Effector memory CD8-positive, alpha-beta T cell (primary cell): ENCODE data around the gene NCOA7.
"Not testable (repeated sequence)": the region's sequence is repeated elsewhere in the genome, so short reads cannot be mapped to it uniquely, and the experiment has no call there.

Source experiments
- ATAC-seq: fragments of 150-1000 bp; cut with Tn5 transposase; replicated peaks from 2 replicates; pipeline ENCODE4 v1.10.0; 2021; ENCODE audit warnings: mild to moderate bottlenecking, moderate library complexity
- DNase-seq, 3 experiments: peaks; one replicate each; pipeline ENCODE4 v3.0.0; 2021
- H3K27ac Mint-ChIP-seq, 2 donors: one replicate each; pipeline ENCODE4 v1.8.0; 2022; ENCODE audit warnings: mild to moderate bottlenecking in 2 of 2, mixed read lengths in 2 of 2, moderate library complexity in 2 of 2
- H3K27me3 Mint-ChIP-seq, 2 donors: one replicate each; pipeline ENCODE4 v1.8.0; 2022; ENCODE audit warnings: mixed read lengths in 2 of 2
- H3K36me3 Mint-ChIP-seq: one replicate; pipeline ENCODE4 v1.8.0; 2022; ENCODE audit warnings: mild to moderate bottlenecking, moderate library complexity, mixed read lengths; ENCODE audit not compliant: insufficient read depth
- H3K4me1 Mint-ChIP-seq, 2 donors: one replicate each; pipeline ENCODE4 v1.8.0; 2022; ENCODE audit warnings: low read depth in 2 of 2, mixed read lengths in 2 of 2
- H3K4me3 Mint-ChIP-seq, 2 donors: one replicate each; pipeline ENCODE4 v1.8.0; 2022; ENCODE audit warnings: mild to moderate bottlenecking in 2 of 2, mixed read lengths in 2 of 2, moderate library complexity in 2 of 2
- H3K9me3 Mint-ChIP-seq, 2 donors: one replicate each; pipeline ENCODE4 v1.8.0; 2022; ENCODE audit warnings: mixed read lengths in 2 of 2

NCOA7 gene

DNA sequence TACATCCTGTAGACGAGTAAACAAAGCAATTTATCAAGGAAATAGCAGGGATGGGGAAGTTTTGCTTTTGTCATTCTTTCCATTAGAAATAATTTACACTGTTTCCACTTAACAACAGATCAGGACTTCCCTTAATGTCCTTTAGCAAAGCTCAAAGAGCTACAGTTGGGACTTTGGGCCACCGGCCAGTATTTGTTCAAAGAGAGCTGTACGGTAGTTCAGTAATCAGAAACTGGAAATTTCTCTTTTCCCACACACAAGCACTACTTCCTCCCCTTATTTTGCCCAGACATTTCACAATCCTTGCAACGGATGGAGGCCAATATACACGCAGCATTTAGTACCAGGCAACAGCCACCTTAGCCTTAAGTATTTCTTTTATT, 153.7 kb downstream of the NCOA7 start:
- DNase-seq (no peak), ATAC-seq (no peak)
- Mint-ChIP-seq H3K27me3 (peaks cover 29 to 33% of the 10 kb centered on the region in 2 donors), H3K27ac (no peak overlapping the region), H3K4me3 (no peak overlapping the region), H3K9me3 (no peaks in the 10 kb centered on the region), H3K4me1 (no peaks in the 10 kb centered on the region), H3K36me3 (no peaks in the 10 kb centered on the region)

DNA sequence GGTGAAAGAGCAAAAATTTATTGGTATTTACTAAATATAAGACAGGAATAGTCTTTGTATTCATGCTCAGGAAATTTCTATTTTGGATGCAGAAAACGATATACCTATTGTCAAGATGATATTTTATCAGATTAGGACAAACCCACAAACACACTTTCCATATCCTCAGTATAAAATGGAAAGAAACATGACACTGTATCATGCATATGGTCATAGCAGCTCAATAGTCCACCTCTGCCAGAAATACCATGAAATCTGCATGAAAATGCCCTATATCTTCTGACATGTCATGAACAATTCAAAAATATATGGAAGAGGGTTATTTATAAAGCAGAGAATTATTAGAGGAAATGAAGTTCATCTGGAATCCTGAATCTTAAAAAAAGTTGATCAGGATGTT, 154.1 kb downstream of the NCOA7 start:
- H3K27me3 Mint-ChIP-seq, result peaks cover 28% of the 10 kb centered on the region in 2 donors
- H3K27ac Mint-ChIP-seq, result no peak overlapping the region
- no peaks in the 10 kb centered on the region for H3K9me3 Mint-ChIP-seq
- DNase-seq (no peak), ATAC-seq (no peak)
- no peak overlapping the region for H3K4me3 Mint-ChIP-seq
- H3K36me3 Mint-ChIP-seq, result no peaks in the 10 kb centered on the region
- H3K4me1 Mint-ChIP-seq, result no peaks in the 10 kb centered on the region

DNA sequence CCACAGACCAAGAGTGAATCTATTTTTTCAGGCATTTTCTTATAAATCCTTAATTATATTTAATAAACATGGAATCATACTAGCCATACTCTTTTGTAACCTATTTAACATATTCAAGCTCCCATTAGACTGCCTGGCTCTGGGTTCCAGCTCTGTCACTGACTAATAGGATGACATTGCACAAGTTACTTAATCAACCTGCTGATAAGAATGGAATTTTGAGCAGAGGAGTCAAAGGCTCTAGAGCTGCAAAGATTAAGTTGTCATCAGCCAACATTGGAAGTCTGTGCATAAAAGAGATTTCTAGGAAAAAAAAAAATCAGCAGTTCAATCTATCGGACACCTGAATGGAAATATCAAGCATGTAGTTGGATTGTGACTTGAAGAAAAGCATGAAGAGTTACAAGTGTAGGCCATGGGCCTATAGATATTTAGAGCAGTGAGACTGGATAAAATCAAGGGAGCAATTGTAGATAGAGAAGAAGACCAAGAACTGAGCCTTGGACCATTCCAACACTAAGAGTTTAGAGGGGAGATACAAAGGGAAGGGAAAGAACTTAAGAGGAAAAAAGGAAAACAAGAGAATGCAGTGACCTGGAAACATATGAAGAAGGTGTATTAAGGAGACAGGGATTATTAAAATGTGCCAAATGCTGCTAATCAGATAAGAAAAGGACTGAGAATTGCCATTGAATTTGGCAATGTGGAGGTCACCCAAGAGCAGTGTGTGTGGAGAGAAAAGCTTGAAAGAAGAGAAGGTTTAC, 154.8 kb downstream of the NCOA7 start:
- H3K9me3 Mint-ChIP-seq, result no peaks in the 10 kb centered on the region
- H3K27ac Mint-ChIP-seq, result no peak overlapping the region
- no peaks in the 10 kb centered on the region for H3K36me3 Mint-ChIP-seq
- ATAC-seq (no peak), DNase-seq (no peak)
- no peak overlapping the region for H3K4me3 Mint-ChIP-seq
- H3K27me3 Mint-ChIP-seq, result peaks cover 21 to 29% of the 10 kb centered on the region in 2 donors
- H3K4me1 Mint-ChIP-seq, result no peaks in the 10 kb centered on the region

DNA sequence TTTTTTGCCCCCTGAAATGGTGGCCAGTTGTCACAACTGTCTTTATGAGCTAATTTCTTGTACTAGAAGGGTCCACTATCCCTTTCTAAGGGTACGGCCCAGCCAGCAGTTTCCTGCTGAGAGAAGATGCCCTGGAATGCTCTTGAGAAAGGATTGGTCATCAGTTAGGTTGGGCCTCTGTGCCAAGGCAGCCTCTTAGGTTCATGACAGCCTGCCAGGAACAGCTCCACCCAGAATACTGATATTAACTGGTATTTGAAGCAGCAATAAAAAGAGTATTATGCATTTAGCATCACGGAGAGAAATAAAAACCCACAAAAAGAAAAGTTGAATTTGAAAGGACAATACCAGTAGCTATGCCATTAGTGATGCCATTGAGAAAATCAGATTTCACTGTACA, 156.9 kb downstream of the NCOA7 start:
- Mint-ChIP-seq H3K4me3 (no peak overlapping the region), H3K4me1 (no peaks in the 10 kb centered on the region), H3K36me3 (no peaks in the 10 kb centered on the region), H3K27ac (no peak overlapping the region), H3K27me3 (peaks cover 8 to 30% of the 10 kb centered on the region in 2 donors), H3K9me3 (no peaks in the 10 kb centered on the region)
- DNase-seq, result no peak
- no peak for ATAC-seq

DNA sequence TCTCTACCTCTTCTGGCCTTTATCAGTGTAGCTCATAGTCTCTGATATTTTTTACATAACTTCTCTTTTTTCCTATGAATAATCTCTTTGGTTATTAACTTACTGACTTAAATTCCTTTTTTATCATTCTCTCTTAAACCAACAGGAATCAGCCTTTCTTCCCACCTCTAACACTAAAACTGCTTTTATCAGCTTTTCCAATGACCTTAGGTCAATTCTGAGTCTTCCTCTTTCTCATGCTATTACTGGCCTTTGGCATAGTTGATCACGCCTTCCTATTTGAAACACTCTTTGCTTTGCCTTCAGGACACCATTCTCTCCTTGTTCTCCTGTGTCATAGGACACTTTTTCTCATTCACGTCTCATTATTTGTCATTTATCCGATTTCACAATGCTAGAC, 157.7 kb downstream of the NCOA7 start:
- no peaks in the 10 kb centered on the region for H3K9me3 Mint-ChIP-seq
- H3K4me1 Mint-ChIP-seq, result no peaks in the 10 kb centered on the region
- DNase-seq (no peak), ATAC-seq (no peak)
- H3K27me3 Mint-ChIP-seq, result peaks cover 0 to 26% of the 10 kb centered on the region in 2 donors
- H3K36me3 Mint-ChIP-seq, result no peaks in the 10 kb centered on the region
- H3K27ac Mint-ChIP-seq, result no peak overlapping the region
- H3K4me3 Mint-ChIP-seq, result no peak overlapping the region

DNA sequence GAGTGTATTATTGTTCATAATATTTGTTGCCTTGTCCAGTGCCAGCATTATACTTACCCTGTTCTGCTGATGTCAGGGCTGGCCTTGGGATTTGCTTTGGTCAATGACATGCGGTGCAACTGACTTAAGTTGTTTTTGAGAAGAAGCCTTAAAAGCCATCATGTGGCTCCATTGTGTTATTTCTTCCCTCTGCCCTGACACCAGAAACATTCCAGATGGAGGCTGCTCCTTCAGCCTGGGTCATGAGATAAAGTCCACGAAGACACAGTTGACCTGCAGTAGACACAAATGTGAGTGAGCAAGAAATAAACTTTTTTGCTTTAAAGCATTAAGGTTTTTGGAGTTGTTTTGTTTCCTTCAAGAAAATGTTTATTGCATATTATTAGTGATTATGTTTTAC, 158.3 kb downstream of the NCOA7 start:
- no peak for DNase-seq

DNA sequence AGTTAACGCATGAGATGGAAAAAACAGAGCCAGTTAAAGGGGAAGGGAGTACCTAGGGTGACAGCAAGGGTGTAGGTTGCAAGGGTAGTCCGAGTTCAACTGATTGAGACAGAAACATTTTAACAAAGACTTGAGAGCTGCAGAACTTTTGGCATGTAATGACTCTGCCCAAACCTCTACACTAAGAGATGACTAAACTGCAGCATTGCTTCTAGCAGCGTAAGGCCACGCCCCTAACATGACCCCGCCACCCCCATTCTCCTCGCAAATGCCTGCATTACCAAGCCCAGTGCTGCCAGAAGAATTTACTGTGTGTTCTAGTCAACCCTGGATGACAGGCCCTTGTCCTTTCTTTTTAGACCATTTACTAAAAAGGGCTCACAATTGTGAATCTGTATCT, 159.5 kb downstream of the NCOA7 start:
- Mint-ChIP-seq H3K9me3 (no peaks in the 10 kb centered on the region), H3K4me3 (no peak overlapping the region), H3K27me3 (peaks cover 0 to 26% of the 10 kb centered on the region in 2 donors), H3K27ac (no peak overlapping the region), H3K36me3 (no peaks in the 10 kb centered on the region), H3K4me1 (no peaks in the 10 kb centered on the region)
- ATAC-seq (no peak), DNase-seq (no peak)

More for the DNA sequence above, 158.3 kb downstream of the NCOA7 start:
- Mint-ChIP-seq H3K4me1 (no peaks in the 10 kb centered on the region), H3K4me3 (no peak overlapping the region), H3K9me3 (no peaks in the 10 kb centered on the region), H3K27ac (no peak overlapping the region), H3K27me3 (peaks cover 0 to 26% of the 10 kb centered on the region in 2 donors), H3K36me3 (no peaks in the 10 kb centered on the region)
- no peak for ATAC-seq

DNA sequence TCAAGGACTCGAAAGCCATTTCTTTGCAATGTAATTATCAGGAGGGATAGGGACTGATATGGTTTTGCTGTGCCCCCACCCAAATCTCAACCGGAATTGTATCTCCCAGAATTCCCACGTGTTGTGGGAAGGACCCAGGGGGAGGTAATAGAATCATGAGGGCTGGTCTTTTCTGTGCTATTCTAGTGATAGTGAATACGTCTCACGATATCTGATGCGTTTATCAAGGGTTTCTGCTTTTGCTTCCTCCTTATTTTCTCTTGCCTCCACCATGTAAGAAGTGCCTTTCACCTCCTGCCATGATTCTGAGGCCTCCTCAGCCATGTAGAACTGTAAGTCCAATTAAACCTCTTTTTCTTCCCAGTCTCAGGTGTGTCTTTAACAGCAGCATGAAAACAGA, 160.0 kb downstream of the NCOA7 start:
- H3K4me3 Mint-ChIP-seq, H3K36me3 Mint-ChIP-seq, H3K4me1 Mint-ChIP-seq, DNase-seq, H3K27ac Mint-ChIP-seq, ATAC-seq, H3K9me3 Mint-ChIP-seq: not testable (repeated sequence)
- H3K27me3 Mint-ChIP-seq, result peaks cover 0 to 26% of the 10 kb centered on the region in 2 donors

DNA sequence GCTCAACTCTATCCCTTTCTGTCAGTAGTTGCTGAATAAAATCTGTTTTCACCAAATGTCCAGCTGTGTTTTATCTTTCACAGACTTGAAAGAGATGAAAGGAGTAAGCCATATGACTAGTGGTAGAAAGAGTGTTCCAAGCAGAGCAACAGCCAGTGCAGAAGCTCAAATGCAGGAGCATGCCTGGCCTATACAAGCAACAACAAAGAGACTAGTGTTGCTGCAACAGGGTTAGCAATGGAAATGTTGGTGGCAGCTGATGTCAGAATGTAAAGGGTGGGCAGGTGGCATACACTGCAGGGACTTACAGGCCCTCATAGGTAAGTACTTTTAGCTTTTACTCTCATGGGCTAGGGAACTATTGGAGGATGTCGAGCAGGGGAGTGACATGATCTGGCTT, 160.6 kb downstream of the NCOA7 start:
- Mint-ChIP-seq H3K9me3 (no peaks in the 10 kb centered on the region), H3K36me3 (no peaks in the 10 kb centered on the region), H3K27ac (no peak overlapping the region), H3K27me3 (peaks cover 0 to 26% of the 10 kb centered on the region in 2 donors), H3K4me1 (peaks cover 0 to 4% of the 10 kb centered on the region in 2 donors), H3K4me3 (no peak overlapping the region)
- no peak for DNase-seq
- no peak for ATAC-seq

DNA sequence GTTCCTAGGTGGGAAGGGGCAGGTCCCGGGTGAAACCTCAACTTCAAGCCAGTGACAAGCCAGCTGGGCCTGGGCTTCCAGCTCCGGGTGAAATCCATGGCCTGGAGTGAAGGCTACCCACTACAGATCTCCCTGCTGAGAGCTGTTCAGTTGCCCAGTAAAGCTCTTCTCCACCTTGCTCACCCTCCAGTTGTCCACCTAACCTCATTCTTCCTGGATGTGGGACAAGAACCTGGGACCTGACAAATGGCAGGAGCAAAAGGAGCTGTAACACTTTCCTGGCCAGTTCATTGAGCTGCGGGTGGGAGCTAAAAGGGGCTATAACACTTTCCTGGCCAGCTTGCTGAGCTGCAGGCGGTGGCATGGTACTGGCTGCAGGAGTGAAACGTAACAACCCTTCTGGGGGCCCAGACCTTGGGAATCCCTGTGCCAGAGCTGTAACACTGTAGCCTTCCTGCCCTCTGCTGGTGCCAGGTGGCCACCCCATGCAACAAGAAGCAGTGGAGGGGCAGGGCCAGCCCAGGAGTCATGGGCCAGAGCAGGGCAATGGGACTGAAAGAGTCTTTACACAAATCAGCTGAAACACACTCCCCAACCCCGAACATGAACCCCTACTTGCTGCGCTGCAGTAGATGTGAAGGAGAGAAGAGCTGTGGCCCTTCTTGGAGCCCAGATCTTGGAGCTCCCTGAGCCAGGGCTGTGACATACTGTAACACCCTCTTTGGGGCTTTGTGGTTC, 162.2 kb downstream of the NCOA7 start:
- Mint-ChIP-seq H3K4me1 (peaks cover 0 to 4% of the 10 kb centered on the region in 2 donors), H3K36me3 (peaks cover 8% of the 10 kb centered on the region), H3K27me3 (peaks cover 0 to 26% of the 10 kb centered on the region in 2 donors), H3K9me3 (no peaks in the 10 kb centered on the region), H3K27ac (no peak overlapping the region), H3K4me3 (no peak overlapping the region)
- ATAC-seq (no peak), DNase-seq (no peak)

DNA sequence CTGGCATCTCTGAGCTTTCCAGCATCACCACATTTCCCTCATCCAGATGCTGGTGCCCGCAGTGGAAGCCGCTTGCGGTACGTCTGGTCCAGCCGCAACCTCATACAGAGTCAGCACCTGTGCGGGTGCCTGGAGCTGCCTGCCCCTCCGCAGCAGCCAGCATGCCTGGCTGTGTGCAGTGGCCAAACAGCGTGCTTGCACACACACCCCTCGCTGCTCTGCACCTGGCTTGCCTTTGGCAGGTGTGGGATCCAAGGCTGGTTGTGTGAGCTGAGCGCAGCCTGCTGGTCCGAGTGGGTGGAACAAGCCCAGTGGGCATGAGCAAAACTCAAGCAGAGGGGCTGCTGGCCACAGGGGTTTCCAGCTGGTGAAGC, 162.7 kb downstream of the NCOA7 start:
- ATAC-seq (no peak), DNase-seq (no peak)
- no peaks in the 10 kb centered on the region for H3K9me3 Mint-ChIP-seq
- H3K27me3 Mint-ChIP-seq, result peaks cover 0 to 24% of the 10 kb centered on the region in 2 donors
- peaks cover 0 to 4% of the 10 kb centered on the region in 2 donors for H3K4me1 Mint-ChIP-seq
- H3K4me3 Mint-ChIP-seq, result no peak overlapping the region
- H3K36me3 Mint-ChIP-seq, result peaks cover 8% of the 10 kb centered on the region
- no peak overlapping the region for H3K27ac Mint-ChIP-seq

DNA sequence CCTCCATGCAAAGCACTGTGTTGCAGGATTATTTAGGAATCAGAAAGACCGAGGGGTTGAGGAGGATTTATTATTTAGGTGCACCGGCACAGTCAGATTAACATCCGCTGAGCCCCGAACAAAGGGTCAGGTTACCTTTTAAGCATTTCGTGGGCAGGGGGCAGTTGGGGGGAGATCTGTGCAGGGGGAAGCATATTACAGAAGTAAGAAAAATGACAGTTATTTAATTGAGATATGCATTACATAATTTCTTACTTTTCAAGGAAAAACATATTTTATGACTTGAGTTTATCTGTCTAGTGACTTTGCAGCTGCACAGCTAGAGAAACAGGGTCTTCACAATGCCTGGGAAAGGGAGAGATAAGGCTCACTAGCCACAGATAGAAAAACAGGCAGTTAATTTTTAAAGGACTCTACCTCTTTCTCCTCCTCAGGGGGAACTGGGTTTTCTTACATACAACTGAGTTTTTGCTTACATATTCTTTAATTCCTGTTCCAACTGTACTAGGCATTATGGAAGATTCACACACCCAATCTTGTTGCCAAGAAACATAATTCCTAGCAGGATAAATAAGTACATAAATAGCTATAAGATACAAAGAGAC, 164.1 kb downstream of the NCOA7 start:
- no peak overlapping the region for H3K27ac Mint-ChIP-seq

DNA sequence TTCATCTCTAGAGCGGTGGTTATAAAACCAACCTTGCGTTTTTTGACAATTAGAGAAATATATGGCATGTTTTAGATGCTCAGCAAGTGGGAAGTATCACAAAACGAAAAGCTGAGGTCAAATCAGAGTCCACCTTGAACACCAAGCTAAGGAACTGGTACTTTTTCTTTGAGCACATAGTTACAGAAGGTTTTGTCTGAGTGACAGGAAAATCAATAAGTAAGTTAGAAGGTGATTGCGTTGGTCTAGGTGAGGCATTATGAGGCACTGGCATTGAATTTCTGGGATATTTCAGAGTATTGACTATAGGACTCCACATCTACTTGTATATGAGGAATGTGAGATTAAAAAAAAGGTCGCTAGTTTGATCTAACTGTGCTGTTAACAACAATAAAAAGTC, 165.2 kb downstream of the NCOA7 start:
- Mint-ChIP-seq H3K36me3 (peaks cover 8% of the 10 kb centered on the region), H3K27ac (no peak overlapping the region), H3K27me3 (peaks cover 0 to 13% of the 10 kb centered on the region in 2 donors), H3K9me3 (no peaks in the 10 kb centered on the region), H3K4me3 (no peak overlapping the region), H3K4me1 (peaks cover 0 to 4% of the 10 kb centered on the region in 2 donors)
- DNase-seq, result no peak
- no peak for ATAC-seq

More for the DNA sequence above, 164.1 kb downstream of the NCOA7 start:
- peaks cover 8% of the 10 kb centered on the region for H3K36me3 Mint-ChIP-seq
- no peak for ATAC-seq
- peaks cover 0 to 4% of the 10 kb centered on the region in 2 donors for H3K4me1 Mint-ChIP-seq
- H3K4me3 Mint-ChIP-seq, result no peak overlapping the region
- no peak for DNase-seq
- no peaks in the 10 kb centered on the region for H3K9me3 Mint-ChIP-seq
- peaks cover 0 to 16% of the 10 kb centered on the region in 2 donors for H3K27me3 Mint-ChIP-seq
